Measurements from ENCODE around the gene ABCE1. TPM values are rescaled to one million over a fixed set of nuclear protein-coding genes. Genes with fewer than 3 reads are reported as not detected.
A peak's percentile ranks its signal among the peaks of the same experiment; 100 is the strongest.

The ABCE1 gene
- 66.7 TPM for total RNA-seq
- long read RNA-seq, transcript ABCE1-201 (18 exons, 3,921 nt) = major isoform, 29 of 53 reads
- long read RNA-seq, partial matches to known transcripts = 17 of 53 reads
- long read RNA-seq, other reads (novel, unspliced or antisense) = 7 of 53 reads

GRCh38 chr4:145097821-145098674 lies at the start of gene ABCE1, which contains the start of gene ANAPC10:
ABCE1 (plus strand) TSS chr4:145098311; CDS start chr4:145104413, 6,102 bp downstream.
ANAPC10 (minus strand) TSS chr4:145098196; CDS start chr4:145096099, 2,097 bp downstream.
- DNase-seq (ENCODE audit: low spot score) = peak; percentile 96

- no peak for DNase-seq (ENCODE audit: low spot score)
These were observed 49.3 kb upstream of the ABCE1 start for GRCh38 chr4:145048817-145049216.

- DNase-seq (ENCODE audit: low spot score) = no peak
These were observed 48.9 kb upstream of the ABCE1 start for GRCh38 chr4:145049241-145049640.

GRCh38 chr4:145055533-145056257 lies 42.4 kb upstream of the ABCE1 start:
- no peak for DNase-seq (ENCODE audit: low spot score)

- no peak for DNase-seq (ENCODE audit: low spot score)
These were observed 41.6 kb upstream of the ABCE1 start for GRCh38 chr4:145056325-145057130.

- DNase-seq (ENCODE audit: low spot score) = no peak
These were observed 39.9 kb upstream of the ABCE1 start for GRCh38 chr4:145058256-145058655.

GRCh38 chr4:145061318-145061920 lies 36.7 kb upstream of the ABCE1 start:
- DNase-seq (ENCODE audit: low spot score) = no peak

- no peak for DNase-seq (ENCODE audit: low spot score)
These were observed 32.0 kb upstream of the ABCE1 start for GRCh38 chr4:145066063-145066501.

- DNase-seq (ENCODE audit: low spot score) = no peak
These were observed 28.8 kb upstream of the ABCE1 start for GRCh38 chr4:145069361-145069760.

- no peak for DNase-seq (ENCODE audit: low spot score)
These were observed 26.6 kb upstream of the ABCE1 start for GRCh38 chr4:145071560-145071959.

GRCh38 chr4:145075742-145076468 lies 22.2 kb upstream of the ABCE1 start:
- no peak for DNase-seq (ENCODE audit: low spot score)

GRCh38 chr4:145076469-145076855 lies 21.6 kb upstream of the ABCE1 start:
- DNase-seq (ENCODE audit: low spot score) = no peak

- DNase-seq (ENCODE audit: low spot score) = no peak
These were observed 16.4 kb upstream of the ABCE1 start for GRCh38 chr4:145081756-145082155.

GRCh38 chr4:145083891-145084605 lies 14.1 kb upstream of the ABCE1 start:
- no peak for DNase-seq (ENCODE audit: low spot score)

GRCh38 chr4:145090380-145090779 lies 7.7 kb upstream of the ABCE1 start:
- DNase-seq (ENCODE audit: low spot score) = no peak

- DNase-seq (ENCODE audit: low spot score) = no peak
These were observed 4.5 kb upstream of the ABCE1 start for GRCh38 chr4:145093638-145094037.

GRCh38 chr4:145097331-145097820 lies 735 bp upstream of the ABCE1 start:
- DNase-seq (ENCODE audit: low spot score) = no peak

- no peak for DNase-seq (ENCODE audit: low spot score)
These were observed 545 bp downstream of the ABCE1 start for GRCh38 chr4:145098675-145099037.

- DNase-seq (ENCODE audit: low spot score) = no peak
These were observed 1.5 kb downstream of the ABCE1 start for GRCh38 chr4:145099653-145100052.
